Measurements from ENCODE around the gene TNFAIP8.

DNA sequence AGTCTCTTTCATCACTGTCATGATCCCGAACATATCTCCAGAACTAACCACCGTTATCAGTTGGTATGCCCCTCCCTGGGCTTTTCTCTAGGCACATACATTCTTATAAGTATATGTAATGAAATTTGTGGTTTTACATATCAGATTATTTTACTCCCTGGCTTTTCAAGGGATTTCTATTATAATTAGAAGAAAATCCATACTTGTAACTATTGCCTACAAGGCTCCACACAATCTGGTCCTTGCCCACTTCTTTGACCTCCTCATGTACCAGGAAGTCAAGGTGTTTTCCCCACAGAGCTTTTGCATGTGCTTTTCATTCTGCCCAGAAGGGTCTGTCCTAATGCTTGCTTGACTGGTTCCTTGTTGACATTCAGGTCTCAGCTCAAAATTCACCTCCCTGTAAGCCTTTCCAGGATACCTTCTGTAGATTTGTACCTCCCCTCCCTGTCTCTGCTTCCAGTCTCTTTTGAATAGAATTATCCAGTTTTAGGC, 62.8 kb downstream of the TNFAIP8 start:
- TF ChIP-seq, protein P1, sequence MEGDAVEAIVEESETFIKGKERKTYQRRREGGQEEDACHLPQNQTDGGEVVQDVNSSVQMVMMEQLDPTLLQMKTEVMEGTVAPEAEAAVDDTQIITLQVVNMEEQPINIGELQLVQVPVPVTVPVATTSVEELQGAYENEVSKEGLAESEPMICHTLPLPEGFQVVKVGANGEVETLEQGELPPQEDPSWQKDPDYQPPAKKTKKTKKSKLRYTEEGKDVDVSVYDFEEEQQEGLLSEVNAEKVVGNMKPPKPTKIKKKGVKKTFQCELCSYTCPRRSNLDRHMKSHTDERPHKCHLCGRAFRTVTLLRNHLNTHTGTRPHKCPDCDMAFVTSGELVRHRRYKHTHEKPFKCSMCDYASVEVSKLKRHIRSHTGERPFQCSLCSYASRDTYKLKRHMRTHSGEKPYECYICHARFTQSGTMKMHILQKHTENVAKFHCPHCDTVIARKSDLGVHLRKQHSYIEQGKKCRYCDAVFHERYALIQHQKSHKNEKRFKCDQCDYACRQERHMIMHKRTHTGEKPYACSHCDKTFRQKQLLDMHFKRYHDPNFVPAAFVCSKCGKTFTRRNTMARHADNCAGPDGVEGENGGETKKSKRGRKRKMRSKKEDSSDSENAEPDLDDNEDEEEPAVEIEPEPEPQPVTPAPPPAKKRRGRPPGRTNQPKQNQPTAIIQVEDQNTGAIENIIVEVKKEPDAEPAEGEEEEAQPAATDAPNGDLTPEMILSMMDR (IDR thresholded peaks at IDR 0.05; ENCODE audit: poor library complexity): no peak
- no peak for TF ChIP-seq EZH2 (IDR thresholded peaks at IDR 0.05; ENCODE audit: borderline replicate concordance)
